Panc1 (cell line): ENCODE data around the gene SLC13A3.

Experiments used
- SIN3A ChIP-seq: IDR thresholded peaks from 2 replicates; pipeline ENCODE4 v1.6.1; 2012; ENCODE audit warnings: low read depth, mild to moderate bottlenecking, low read length, moderate library complexity, borderline replicate concordance; ENCODE audit not compliant: insufficient read depth
- TCF7L2 ChIP-seq: IDR thresholded peaks from 2 replicates; pipeline ENCODE4 v1.6.1; 2011; ENCODE audit warnings: mild to moderate bottlenecking, low read depth, low read length, inconsistent platforms
- TF ChIP-seq, protein P1 (sequence below), 2 experiments: IDR thresholded peaks; 2 replicates each; pipeline ENCODE4 v1.6.1; 2011 to 2012; ENCODE audit warnings: low read depth in 2 of 2, control low read depth in 1 of 2, low read length in 1 of 2, mild to moderate bottlenecking in 1 of 2, moderate library complexity in 1 of 2; ENCODE audit not compliant: insufficient read depth in 1 of 2
- TF ChIP-seq, protein P2 (sequence below): fragments of 450-650 bp; IDR thresholded peaks from 2 replicates; pipeline ENCODE4 v1.5.1; 2017; ENCODE audit warnings: mild to moderate bottlenecking

- TF ChIP-seq SIN3A: no peak
- TF ChIP-seq, protein P1, sequence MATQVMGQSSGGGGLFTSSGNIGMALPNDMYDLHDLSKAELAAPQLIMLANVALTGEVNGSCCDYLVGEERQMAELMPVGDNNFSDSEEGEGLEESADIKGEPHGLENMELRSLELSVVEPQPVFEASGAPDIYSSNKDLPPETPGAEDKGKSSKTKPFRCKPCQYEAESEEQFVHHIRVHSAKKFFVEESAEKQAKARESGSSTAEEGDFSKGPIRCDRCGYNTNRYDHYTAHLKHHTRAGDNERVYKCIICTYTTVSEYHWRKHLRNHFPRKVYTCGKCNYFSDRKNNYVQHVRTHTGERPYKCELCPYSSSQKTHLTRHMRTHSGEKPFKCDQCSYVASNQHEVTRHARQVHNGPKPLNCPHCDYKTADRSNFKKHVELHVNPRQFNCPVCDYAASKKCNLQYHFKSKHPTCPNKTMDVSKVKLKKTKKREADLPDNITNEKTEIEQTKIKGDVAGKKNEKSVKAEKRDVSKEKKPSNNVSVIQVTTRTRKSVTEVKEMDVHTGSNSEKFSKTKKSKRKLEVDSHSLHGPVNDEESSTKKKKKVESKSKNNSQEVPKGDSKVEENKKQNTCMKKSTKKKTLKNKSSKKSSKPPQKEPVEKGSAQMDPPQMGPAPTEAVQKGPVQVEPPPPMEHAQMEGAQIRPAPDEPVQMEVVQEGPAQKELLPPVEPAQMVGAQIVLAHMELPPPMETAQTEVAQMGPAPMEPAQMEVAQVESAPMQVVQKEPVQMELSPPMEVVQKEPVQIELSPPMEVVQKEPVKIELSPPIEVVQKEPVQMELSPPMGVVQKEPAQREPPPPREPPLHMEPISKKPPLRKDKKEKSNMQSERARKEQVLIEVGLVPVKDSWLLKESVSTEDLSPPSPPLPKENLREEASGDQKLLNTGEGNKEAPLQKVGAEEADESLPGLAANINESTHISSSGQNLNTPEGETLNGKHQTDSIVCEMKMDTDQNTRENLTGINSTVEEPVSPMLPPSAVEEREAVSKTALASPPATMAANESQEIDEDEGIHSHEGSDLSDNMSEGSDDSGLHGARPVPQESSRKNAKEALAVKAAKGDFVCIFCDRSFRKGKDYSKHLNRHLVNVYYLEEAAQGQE (IDR thresholded peaks at IDR 0.05; ENCODE audit: insufficient read depth in 1 of 2, low read depth in 2 of 2, low read length in 1 of 2): no peak
- TF ChIP-seq, protein P2, sequence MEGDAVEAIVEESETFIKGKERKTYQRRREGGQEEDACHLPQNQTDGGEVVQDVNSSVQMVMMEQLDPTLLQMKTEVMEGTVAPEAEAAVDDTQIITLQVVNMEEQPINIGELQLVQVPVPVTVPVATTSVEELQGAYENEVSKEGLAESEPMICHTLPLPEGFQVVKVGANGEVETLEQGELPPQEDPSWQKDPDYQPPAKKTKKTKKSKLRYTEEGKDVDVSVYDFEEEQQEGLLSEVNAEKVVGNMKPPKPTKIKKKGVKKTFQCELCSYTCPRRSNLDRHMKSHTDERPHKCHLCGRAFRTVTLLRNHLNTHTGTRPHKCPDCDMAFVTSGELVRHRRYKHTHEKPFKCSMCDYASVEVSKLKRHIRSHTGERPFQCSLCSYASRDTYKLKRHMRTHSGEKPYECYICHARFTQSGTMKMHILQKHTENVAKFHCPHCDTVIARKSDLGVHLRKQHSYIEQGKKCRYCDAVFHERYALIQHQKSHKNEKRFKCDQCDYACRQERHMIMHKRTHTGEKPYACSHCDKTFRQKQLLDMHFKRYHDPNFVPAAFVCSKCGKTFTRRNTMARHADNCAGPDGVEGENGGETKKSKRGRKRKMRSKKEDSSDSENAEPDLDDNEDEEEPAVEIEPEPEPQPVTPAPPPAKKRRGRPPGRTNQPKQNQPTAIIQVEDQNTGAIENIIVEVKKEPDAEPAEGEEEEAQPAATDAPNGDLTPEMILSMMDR: no peak
- no peak for TF ChIP-seq TCF7L2
Measured at GRCh38 chr20:46642265-46642968, 8.8 kb downstream of the SLC13A3 start.
